ENCODE data around the gene ZNF628.
"Not testable (repeated sequence)": the region's sequence is repeated elsewhere in the genome, so short reads cannot be mapped to it uniquely, and the experiment has no call there.

The ZNF628 gene

GRCh38 chr19:55476100-55476775 is at the start of gene ZNF628:
Gene ZNF628 (plus strand): TSS chr19:55476617. CDS start chr19:55479911, 3,294 bp downstream.
- peak; percentile 95 to 97 for DNase-seq (ENCODE audit: low read depth in 2 of 2, low spot score in 1 of 2)

GRCh38 chr19:55431183-55431582 is 45.2 kb upstream of the ZNF628 start:
- no peak for DNase-seq (ENCODE audit: low read depth in 2 of 2, low spot score in 1 of 2)

GRCh38 chr19:55432241-55432959 is 44.0 kb upstream of the ZNF628 start:
- no peak for DNase-seq (ENCODE audit: low read depth in 2 of 2, low spot score in 1 of 2)

GRCh38 chr19:55433292-55433691 is 43.1 kb upstream of the ZNF628 start:
- DNase-seq (ENCODE audit: low read depth in 2 of 2, low spot score in 1 of 2) = no peak

- no peak for DNase-seq (ENCODE audit: low read depth in 2 of 2, low spot score in 1 of 2)
Observed at GRCh38 chr19:55434356-55434919, 42.0 kb upstream of the ZNF628 start.

- no peak for DNase-seq (ENCODE audit: low read depth in 2 of 2, low spot score in 1 of 2)
Observed at GRCh38 chr19:55435020-55435419, 41.4 kb upstream of the ZNF628 start.

- no peak for DNase-seq (ENCODE audit: low read depth in 2 of 2, low spot score in 1 of 2)
Observed at GRCh38 chr19:55436847-55437246, 39.6 kb upstream of the ZNF628 start.

- no peak for DNase-seq (ENCODE audit: low read depth in 2 of 2, low spot score in 1 of 2)
Observed at GRCh38 chr19:55437410-55437809, 39.0 kb upstream of the ZNF628 start.

GRCh38 chr19:55439052-55439451 is 37.4 kb upstream of the ZNF628 start:
- DNase-seq (ENCODE audit: low read depth in 2 of 2, low spot score in 1 of 2) = no peak

GRCh38 chr19:55440411-55441105 is 35.9 kb upstream of the ZNF628 start:
- DNase-seq (ENCODE audit: low read depth in 2 of 2, low spot score in 1 of 2) = no peak

- no peak for DNase-seq (ENCODE audit: low read depth in 2 of 2, low spot score in 1 of 2)
Observed at GRCh38 chr19:55441319-55441691, 35.1 kb upstream of the ZNF628 start.

- no peak for DNase-seq (ENCODE audit: low read depth in 2 of 2, low spot score in 1 of 2)
Observed at GRCh38 chr19:55441692-55442321, 34.6 kb upstream of the ZNF628 start.

GRCh38 chr19:55442372-55442961 is 34.0 kb upstream of the ZNF628 start:
- DNase-seq (ENCODE audit: low read depth in 2 of 2, low spot score in 1 of 2) = no peak

GRCh38 chr19:55443045-55443823 is 33.2 kb upstream of the ZNF628 start, which contains the start of gene SHISA7:
Gene SHISA7 (minus strand): TSS chr19:55443300. CDS start chr19:55442863, 437 bp downstream.
- no peak for DNase-seq (ENCODE audit: low read depth in 2 of 2, low spot score in 1 of 2)

GRCh38 chr19:55443824-55444480 is 32.5 kb upstream of the ZNF628 start:
- DNase-seq (ENCODE audit: low read depth in 2 of 2, low spot score in 1 of 2) = no peak

- no peak for DNase-seq (ENCODE audit: low read depth in 2 of 2, low spot score in 1 of 2)
Observed at GRCh38 chr19:55444646-55445045, 31.8 kb upstream of the ZNF628 start.

GRCh38 chr19:55446060-55446459 is 30.4 kb upstream of the ZNF628 start:
- no peak for DNase-seq (ENCODE audit: low read depth in 2 of 2, low spot score in 1 of 2)

- DNase-seq (ENCODE audit: low read depth in 2 of 2, low spot score in 1 of 2) = no peak
Observed at GRCh38 chr19:55447421-55448174, 28.8 kb upstream of the ZNF628 start.

GRCh38 chr19:55448175-55448490 is 28.3 kb upstream of the ZNF628 start:
- DNase-seq (ENCODE audit: low read depth in 2 of 2, low spot score in 1 of 2) = not testable (repeated sequence)
